ENCODE data around the gene STK40. TPM values are rescaled to one million over a fixed set of nuclear protein-coding genes. Genes with fewer than 3 reads are reported as not detected.

Gene STK40
- total RNA-seq, 1 experiment from 2014 or later: 49.6 TPM

GRCh38 chr1:36377791-36378492 is 7.8 kb downstream of the STK40 start:
- intact Hi-C loops (cut with micrococcal nuclease; ENCODE audit: unreplicated experiment): no loop called here
- Histone ChIP-seq H3K27me3 (ENCODE audit: control insufficient read depth, insufficient read depth, low read length) (no peaks in the 10 kb centered on the region), H3K9me3 (ENCODE audit: control insufficient read depth, insufficient read depth, low read depth, low read length) (no peaks in the 10 kb centered on the region), H3K27ac (ENCODE audit: low read length) (peak overlapping the region; percentile 78), H3K4me3 (ENCODE audit: low read depth in 2 of 2, low read length in 2 of 2) (no peak overlapping the region), H3K36me3 (ENCODE audit: control insufficient read depth, insufficient read depth, low read length) (no peaks in the 10 kb centered on the region), H3K4me1 (ENCODE audit: control insufficient read depth, insufficient read depth, low read length) (peaks cover 64% of the 10 kb centered on the region)
- ChIA-PET POLR2A (no interaction called here), CTCF (interaction anchor here (1.0 kb wide), 1 partner anchor 9 kb away, joined by 3 read pairs; no protein-coding TSS in a partner anchor)
- ATAC-seq (no peak), DNase-seq (ENCODE audit: low read depth, low spot score) (no peak)
- no TSS peak for BruUV-seq (replicated peaks)
- TF ChIP-seq, protein P1, sequence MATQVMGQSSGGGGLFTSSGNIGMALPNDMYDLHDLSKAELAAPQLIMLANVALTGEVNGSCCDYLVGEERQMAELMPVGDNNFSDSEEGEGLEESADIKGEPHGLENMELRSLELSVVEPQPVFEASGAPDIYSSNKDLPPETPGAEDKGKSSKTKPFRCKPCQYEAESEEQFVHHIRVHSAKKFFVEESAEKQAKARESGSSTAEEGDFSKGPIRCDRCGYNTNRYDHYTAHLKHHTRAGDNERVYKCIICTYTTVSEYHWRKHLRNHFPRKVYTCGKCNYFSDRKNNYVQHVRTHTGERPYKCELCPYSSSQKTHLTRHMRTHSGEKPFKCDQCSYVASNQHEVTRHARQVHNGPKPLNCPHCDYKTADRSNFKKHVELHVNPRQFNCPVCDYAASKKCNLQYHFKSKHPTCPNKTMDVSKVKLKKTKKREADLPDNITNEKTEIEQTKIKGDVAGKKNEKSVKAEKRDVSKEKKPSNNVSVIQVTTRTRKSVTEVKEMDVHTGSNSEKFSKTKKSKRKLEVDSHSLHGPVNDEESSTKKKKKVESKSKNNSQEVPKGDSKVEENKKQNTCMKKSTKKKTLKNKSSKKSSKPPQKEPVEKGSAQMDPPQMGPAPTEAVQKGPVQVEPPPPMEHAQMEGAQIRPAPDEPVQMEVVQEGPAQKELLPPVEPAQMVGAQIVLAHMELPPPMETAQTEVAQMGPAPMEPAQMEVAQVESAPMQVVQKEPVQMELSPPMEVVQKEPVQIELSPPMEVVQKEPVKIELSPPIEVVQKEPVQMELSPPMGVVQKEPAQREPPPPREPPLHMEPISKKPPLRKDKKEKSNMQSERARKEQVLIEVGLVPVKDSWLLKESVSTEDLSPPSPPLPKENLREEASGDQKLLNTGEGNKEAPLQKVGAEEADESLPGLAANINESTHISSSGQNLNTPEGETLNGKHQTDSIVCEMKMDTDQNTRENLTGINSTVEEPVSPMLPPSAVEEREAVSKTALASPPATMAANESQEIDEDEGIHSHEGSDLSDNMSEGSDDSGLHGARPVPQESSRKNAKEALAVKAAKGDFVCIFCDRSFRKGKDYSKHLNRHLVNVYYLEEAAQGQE (IDR thresholded peaks at IDR 0.05; ENCODE audit: insufficient read depth in 1 of 2, low read depth in 2 of 2, low read length in 1 of 2): no peak
- TF ChIP-seq, protein P2, sequence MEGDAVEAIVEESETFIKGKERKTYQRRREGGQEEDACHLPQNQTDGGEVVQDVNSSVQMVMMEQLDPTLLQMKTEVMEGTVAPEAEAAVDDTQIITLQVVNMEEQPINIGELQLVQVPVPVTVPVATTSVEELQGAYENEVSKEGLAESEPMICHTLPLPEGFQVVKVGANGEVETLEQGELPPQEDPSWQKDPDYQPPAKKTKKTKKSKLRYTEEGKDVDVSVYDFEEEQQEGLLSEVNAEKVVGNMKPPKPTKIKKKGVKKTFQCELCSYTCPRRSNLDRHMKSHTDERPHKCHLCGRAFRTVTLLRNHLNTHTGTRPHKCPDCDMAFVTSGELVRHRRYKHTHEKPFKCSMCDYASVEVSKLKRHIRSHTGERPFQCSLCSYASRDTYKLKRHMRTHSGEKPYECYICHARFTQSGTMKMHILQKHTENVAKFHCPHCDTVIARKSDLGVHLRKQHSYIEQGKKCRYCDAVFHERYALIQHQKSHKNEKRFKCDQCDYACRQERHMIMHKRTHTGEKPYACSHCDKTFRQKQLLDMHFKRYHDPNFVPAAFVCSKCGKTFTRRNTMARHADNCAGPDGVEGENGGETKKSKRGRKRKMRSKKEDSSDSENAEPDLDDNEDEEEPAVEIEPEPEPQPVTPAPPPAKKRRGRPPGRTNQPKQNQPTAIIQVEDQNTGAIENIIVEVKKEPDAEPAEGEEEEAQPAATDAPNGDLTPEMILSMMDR (IDR thresholded peaks at IDR 0.05): no peak
- TF ChIP-seq POLR2AphosphoS5 (IDR thresholded peaks at IDR 0.05; ENCODE audit: low read depth, low read length) (no peak), SIN3A (IDR thresholded peaks at IDR 0.05; ENCODE audit: borderline replicate concordance, insufficient read depth, low read depth, low read length) (no peak), TCF7L2 (IDR thresholded peaks at IDR 0.05; ENCODE audit: low read depth, low read length) (no peak)
- in situ Hi-C loops (cut with HindIII; ENCODE audit: low pct_unique_long_range_greater_than_20kb, low sequenced_read_pairs): no loop called here

- CTCF ChIA-PET: no interaction called here
- intact Hi-C loops (cut with micrococcal nuclease; ENCODE audit: unreplicated experiment): no loop called here
- in situ Hi-C loops (cut with HindIII; ENCODE audit: low pct_unique_long_range_greater_than_20kb, low sequenced_read_pairs): no loop called here
Measured at GRCh38 chr1:36372617-36373016, 13.1 kb downstream of the STK40 start.

More at GRCh38 chr1:36372617-36373016, 13.1 kb downstream of the STK40 start:
- H3K9me3 ChIP-seq (ENCODE audit: control insufficient read depth, insufficient read depth, low read depth, low read length): no peaks in the 10 kb centered on the region
- TF ChIP-seq, protein P2 (IDR thresholded peaks at IDR 0.05): no peak
- H3K27ac ChIP-seq (ENCODE audit: low read length): peak overlapping the region; percentile 98
- no peak for ATAC-seq
- POLR2A ChIA-PET: interaction anchor here (0.7 to 0.8 kb wide), 2 partner anchors 12 to 215 kb away, joined by 3 to 16 read pairs; no protein-coding TSS in a partner anchor
- H3K27me3 ChIP-seq (ENCODE audit: control insufficient read depth, insufficient read depth, low read length): no peaks in the 10 kb centered on the region
- BruUV-seq (replicated peaks): no TSS peak
- no peak for DNase-seq (ENCODE audit: low read depth, low spot score)
- no peaks in the 10 kb centered on the region for H3K36me3 ChIP-seq (ENCODE audit: control insufficient read depth, insufficient read depth, low read length)
- H3K4me1 ChIP-seq (ENCODE audit: control insufficient read depth, insufficient read depth, low read length): peaks cover 73% of the 10 kb centered on the region
- H3K4me3 ChIP-seq (ENCODE audit: low read depth in 2 of 2, low read length in 2 of 2): no peak overlapping the region

All from Panc1 (cell line).